Hematopoietic multipotent progenitor cell treated with erythropoietin and hydrocortisone succinate and interleukin-3 and kit ligand, for 6 days (in vitro differentiated cells): ENCODE measurements around the gene ISG20L2.

ENCODE experiments used
- DNase-seq: peaks from one replicate; pipeline ENCODE4 v3.0.0-alpha.2; 2015

Gene ISG20L2

DNA sequence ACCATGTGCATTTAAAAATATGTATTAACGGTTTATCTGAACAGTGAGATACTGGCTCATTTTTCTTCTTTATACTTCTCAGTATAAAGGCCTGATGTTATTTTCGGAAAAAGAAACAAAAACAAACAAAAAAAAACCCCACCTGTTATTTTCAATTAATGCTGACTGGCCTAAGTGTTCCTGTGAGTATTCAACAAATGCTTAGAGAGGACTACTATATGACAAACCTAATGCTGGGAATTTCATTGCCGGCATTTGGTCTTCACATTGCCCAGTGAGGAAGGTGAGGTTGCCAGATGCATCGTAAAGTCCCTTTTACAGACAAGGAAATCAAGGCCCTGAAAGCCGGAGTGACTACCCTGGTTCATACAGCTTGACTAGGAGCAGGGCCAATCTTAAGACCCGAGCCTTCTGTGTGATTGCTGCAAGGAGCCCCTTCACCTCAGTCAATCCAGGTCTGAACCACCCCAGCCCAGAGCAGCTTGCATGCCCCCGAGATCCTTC is 11.7 kb upstream of the ISG20L2 start:
- DNase-seq: peak; percentile 55

DNA sequence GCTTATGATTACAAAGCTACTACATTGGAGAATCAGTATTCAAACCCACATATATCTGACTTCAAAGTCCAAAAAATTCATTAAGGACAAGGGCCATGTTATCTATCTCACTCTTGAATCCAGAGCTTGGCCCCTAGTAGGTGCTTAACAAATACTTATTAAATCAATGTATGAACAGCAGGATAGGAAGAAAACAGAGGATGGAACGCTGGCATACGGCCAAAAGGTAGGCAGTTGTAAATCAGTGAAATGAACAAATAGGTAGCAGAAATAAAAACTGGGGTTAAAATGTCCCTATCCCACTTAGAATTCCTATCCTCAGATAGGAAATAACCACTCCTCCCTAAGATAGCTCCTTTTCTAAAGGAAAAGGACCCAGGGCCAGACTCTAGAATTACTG is 10.3 kb upstream of the ISG20L2 start:
- no peak for DNase-seq

DNA sequence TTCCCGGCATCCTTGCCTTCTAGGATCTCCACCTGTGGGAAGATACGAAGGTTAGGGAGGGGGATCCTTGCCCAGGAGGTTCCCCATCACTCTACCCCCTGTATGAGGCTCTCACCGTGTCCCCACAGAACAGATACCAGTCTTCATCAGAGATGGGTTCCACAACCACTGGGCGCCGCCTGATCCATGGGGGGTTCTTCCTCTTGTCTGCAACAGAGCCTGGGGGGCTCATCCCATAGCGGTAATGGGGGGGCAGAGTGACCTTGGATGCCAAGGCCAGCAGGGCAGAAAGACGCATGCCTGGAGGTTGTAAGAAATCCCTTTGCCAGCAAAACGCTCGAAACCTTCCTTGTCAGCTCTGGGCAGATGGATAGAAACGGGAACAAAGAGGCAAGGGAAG is 9.8 kb upstream of the ISG20L2 start:
- no peak for DNase-seq

GRCh38 chr1:156733989-156734584 is 5.5 kb upstream of the ISG20L2 start:
- DNase-seq: no peak

GRCh38 chr1:156727926-156728598 is 504 bp downstream of the ISG20L2 start, which contains the start of gene METTL25B:
Gene METTL25B (plus strand): TSS chr1:156728469. CDS start chr1:156729105, 636 bp downstream.
- peak; percentile 93 for DNase-seq

- DNase-seq: no peak
Observed at GRCh38 chr1:156727492-156727891, 1.1 kb downstream of the ISG20L2 start.

GRCh38 chr1:156726549-156727226 is 1.9 kb downstream of the ISG20L2 start:
- DNase-seq: peak; percentile 93

DNA sequence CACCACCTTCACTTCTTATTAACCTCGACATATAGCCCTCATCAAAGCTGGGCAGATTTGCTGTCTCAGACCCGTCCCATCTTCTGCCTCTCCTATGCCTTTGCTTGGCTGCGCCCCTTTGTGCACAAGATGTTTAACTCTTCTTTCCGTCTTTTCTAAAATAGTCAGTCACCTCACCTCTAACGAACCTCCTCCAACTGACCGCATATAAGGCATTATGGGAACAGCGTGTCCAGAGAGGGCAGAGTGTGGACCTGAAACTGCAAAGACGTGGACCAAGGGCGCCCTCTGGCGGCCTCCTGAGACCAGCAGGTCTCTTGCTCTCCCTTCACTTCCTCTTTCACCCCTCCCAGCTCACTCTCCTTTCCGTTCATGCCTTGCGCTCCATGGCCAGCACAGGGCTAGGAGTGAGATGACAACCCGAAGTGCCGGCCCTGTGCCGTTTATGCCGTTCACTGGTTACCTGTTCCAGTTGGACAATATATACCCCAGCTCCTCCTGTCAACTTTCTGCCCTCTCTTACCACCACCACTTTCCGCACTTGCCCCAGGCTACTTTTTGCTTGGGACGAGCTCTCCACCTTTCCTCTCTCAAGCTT is 2.8 kb downstream of the ISG20L2 start:
- peak; percentile 95 for DNase-seq

DNA sequence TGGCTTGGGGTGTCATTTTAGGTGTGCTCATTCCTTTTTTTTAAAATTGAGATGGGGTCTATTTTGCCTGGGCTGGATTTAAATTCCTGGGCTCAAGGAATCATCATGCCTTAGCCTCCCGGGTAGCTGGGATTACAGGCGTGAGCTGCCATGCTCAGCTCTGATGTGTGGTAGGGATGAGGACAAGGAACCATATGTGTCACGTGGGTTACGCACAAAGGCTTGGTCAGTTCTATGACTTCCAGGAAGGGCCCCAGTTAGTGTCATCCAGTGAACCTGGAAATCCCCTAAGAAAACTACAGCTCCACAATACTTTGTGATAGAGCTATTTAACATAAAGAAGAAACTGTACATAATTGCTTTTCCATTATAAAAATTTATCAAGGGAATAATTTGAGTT is 7.0 kb downstream of the ISG20L2 start:
- DNase-seq: no peak

DNA sequence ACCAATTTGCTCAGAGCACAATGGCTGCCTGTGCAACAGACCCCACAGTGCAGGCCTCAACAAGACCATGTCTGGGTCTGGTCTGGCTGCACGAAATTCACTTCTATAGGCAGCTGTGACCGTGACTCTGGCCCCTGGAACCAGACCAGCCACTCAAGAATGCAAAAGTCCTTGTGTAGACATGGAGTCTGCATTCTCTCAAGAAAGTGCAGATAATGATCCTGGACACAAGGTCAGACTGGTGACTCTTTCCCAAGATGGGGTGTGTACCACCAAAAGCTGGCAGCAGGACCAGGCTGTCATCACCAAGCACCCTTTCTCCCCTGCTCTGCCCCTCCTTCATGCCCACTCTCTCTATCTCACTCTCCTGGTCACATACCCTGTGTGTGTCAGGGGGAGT is 7.4 kb downstream of the ISG20L2 start:
- DNase-seq: no peak

DNA sequence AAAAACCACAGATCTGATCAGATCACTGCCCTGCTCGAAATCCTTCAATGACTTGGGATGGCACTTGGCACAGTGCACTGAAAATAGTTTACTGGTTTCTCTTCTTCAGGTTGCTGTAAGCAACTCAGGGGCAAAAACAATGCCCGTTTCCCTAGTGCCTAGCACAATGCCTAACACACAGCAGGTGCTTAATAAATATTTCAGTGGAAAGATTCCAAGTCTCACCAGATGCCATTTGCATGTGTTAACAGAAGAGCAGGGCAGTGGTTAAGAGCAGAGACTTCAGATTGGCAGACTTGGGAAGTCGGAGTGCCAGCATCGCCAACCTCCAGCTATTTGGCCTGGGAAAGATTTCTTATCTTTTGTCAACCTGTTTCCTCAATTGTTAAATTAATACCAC is 11.2 kb downstream of the ISG20L2 start:
- DNase-seq: no peak

- DNase-seq: no peak
Observed at GRCh38 chr1:156714830-156715229, 13.7 kb downstream of the ISG20L2 start.

- DNase-seq: no peak
Observed at GRCh38 chr1:156712626-156713025, 15.9 kb downstream of the ISG20L2 start.

DNA sequence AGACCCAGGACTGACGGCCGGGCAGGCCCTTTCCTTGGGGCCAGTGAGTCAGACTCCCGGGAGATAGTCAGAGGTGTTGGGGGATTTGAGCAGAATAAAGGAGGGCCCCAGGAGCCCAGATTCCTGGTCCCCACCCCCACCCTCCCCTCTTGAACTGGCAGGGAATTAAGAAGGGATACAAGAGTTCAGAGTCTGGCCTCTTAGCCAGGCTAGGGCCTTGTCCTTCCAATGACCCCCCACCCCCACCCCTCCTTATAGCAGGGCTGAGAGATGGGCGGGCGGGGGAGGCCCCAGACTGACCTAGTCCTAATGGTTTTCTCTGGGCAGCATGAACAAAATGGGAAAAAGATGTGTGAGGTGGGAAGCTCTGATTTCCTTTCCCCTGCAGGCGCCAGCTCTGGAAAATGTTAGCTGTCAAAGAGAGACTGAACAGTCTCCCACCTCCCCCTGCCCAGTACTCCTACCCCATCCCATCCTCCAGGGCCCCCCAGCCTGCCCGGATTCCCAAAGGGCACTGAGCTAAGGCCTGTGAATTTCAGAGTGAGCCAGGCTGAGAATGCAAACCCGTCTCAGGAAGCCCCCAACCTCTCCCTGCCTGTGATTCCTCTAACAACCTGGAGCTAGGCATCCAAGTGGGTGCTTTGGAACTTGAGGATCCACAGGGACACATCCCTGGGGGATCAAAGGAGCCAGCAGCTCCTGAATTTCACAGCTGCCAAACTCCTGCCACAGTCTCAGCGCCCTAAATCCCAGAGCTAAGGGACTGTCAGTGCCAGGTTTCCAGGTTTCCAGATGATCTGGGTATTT is 17.4 kb downstream of the ISG20L2 start:
- DNase-seq: no peak

GRCh38 chr1:156709757-156710489 is 18.6 kb downstream of the ISG20L2 start:
- DNase-seq: no peak

- DNase-seq: no peak
Observed at GRCh38 chr1:156709031-156709430, 19.5 kb downstream of the ISG20L2 start.

GRCh38 chr1:156708218-156708661 is 20.3 kb downstream of the ISG20L2 start:
- no peak for DNase-seq

DNA sequence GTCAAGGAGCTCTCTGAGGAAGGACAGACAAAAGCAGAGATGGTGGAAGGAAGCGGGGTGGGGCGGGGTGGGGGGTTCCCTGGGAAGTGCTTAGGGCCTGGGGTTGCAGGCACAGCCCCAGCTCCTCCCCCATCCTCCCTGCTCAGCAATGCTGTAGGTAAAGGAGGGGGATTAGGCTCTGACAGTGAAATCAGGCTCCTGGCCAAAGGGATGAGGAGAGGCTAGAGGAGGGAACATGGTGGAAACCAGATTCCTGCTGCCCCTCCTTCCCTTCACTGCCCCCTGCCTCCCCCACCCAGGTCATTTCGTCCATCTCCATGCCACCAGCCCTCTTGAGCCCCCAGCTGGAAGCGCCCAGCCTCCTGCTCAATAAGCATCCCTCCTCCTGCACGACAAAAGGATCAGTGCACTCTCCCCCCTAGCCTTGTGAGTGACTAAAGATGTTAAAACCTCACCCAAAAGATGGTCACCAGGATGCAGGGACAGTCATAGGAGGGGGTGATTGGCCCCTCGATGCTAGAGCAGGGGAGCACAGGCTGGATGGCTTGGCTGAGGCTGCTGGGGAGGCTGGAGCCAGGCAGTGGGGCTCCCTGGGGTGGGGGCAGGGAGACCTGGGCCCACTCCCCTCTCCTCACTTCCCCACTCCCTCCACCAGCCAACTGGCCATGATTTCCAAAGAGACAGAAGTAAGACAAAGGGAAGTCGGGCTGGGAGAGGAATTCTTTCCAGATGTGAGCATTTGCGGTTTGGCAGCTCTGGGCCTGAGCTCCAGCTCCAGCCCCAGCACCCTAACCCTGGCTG is 20.9 kb downstream of the ISG20L2 start:
- DNase-seq: no peak

DNA sequence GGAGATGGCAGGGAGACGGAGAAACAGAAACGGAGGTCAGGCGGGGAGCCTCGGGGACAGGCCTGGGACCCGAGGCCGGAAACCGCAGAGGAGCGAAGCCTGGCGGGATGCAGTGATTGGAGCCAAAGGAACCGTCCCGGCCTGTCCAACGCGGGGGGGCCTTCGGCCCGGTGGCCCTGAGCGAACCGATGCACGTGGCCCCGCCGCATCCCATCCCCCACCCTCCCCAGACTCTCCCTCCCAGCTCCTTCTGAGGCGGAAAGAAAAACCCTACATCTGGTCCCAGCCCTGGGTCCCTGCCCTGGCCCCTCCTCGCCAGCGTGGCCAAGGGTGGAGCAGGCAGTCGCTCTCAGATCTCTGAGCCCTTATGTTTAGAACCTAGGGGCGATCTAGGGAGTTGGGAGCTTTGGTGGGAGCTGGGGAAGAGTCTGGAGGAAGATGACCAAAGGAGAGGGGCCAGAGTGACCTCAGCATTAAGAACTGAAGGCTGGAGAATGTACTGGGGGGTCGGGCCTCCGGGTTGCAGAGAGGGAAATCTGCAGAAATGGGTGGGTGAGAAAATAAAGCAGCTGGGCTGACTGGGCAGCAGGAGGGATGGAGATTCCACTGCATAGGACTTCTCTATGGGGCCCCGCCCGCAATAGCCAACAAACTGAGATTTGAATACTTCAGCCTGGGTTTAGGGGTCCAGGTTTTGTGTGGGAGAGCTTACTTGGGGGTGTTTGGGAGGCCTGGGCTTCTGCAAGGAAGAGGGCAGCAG is 21.7 kb downstream of the ISG20L2 start:
- no peak for DNase-seq
